Ishikawa (cell line): ENCODE data around the gene FNDC11.

Experiments used
- CREB1 ChIP-seq: IDR thresholded peaks from 2 replicates; pipeline ENCODE4 v1.6.1; 2012; ENCODE audit warnings: low read depth
- EP300 ChIP-seq: IDR thresholded peaks from 2 replicates; pipeline ENCODE4 v1.6.1; 2012; ENCODE audit warnings: borderline replicate concordance
- FOXM1 ChIP-seq: IDR thresholded peaks from 2 replicates; pipeline ENCODE4 v1.6.1; 2012; ENCODE audit warnings: low read depth, borderline replicate concordance
- MAX ChIP-seq: IDR thresholded peaks from 2 replicates; pipeline ENCODE4 v1.6.1; 2012
- NFIC ChIP-seq: IDR thresholded peaks from 2 replicates; pipeline ENCODE4 v1.6.1; 2012
- RAD21 ChIP-seq: IDR thresholded peaks from 2 replicates; pipeline ENCODE4 v1.6.1; 2012; ENCODE audit warnings: low read depth
- TAF1 ChIP-seq: IDR thresholded peaks from 2 replicates; pipeline ENCODE4 v1.6.1; 2012; ENCODE audit warnings: low read depth, mild to moderate bottlenecking
- TCF12 ChIP-seq: IDR thresholded peaks from 2 replicates; pipeline ENCODE4 v1.6.1; 2012; ENCODE audit warnings: low read depth
- TEAD4 ChIP-seq: IDR thresholded peaks from 2 replicates; pipeline ENCODE4 v1.6.1; 2012
- YY1 ChIP-seq: IDR thresholded peaks from 2 replicates; pipeline ENCODE4 v1.6.1; 2012; ENCODE audit warnings: low read depth
- ZBTB7A ChIP-seq: IDR thresholded peaks from 2 replicates; pipeline ENCODE4 v1.6.1; 2012; ENCODE audit warnings: low read depth

GRCh38 chr20:63546256-63546955 lies 7.6 kb upstream of the FNDC11 start:
- no peak for TF ChIP-seq MAX
- TF ChIP-seq YY1, result no peak
- no peak for TF ChIP-seq TAF1
- TF ChIP-seq RAD21, result no peak
- no peak for TF ChIP-seq ZBTB7A
- TF ChIP-seq EP300, result peak; percentile 49; the same call in 1 of the 2 replicates
- peak; percentile 57; the same call in 1 of the 2 replicates for TF ChIP-seq TCF12
- no peak for TF ChIP-seq TEAD4
- TF ChIP-seq NFIC, result no peak
- TF ChIP-seq CREB1, result no peak
- no peak for TF ChIP-seq FOXM1
